GM12878 (cell line): ENCODE measurements around the gene ADAMTSL3.

ENCODE experiments used
- ATF7 ChIP-seq: fragments of 450-650 bp; IDR thresholded peaks from 2 replicates; pipeline ENCODE4 v1.6.1; 2016; ENCODE audit warnings: low read depth, mild to moderate bottlenecking
- FOS ChIP-seq: IDR thresholded peaks from 3 replicates; pipeline ENCODE4 v1.6.1; 2011; ENCODE audit warnings: borderline replicate concordance; ENCODE audit not compliant: insufficient read length; ENCODE audit errors: extremely low read depth
- PRDM15 ChIP-seq: fragments of 450-650 bp; formaldehyde crosslinking; IDR thresholded peaks from 2 replicates; pipeline ENCODE4 v1.4.0; 2020; ENCODE audit warnings: mild to moderate bottlenecking, moderate library complexity
- RAD21 ChIP-seq: IDR thresholded peaks from 2 replicates; pipeline ENCODE4 v1.6.1; 2011; ENCODE audit warnings: mild to moderate bottlenecking, low read depth, low read length, moderate library complexity; ENCODE audit not compliant: insufficient read depth

- TF ChIP-seq FOS, result no peak
- TF ChIP-seq ATF7, result no peak
- no peak for TF ChIP-seq RAD21
- TF ChIP-seq PRDM15 (CRISPR knock-in tag), result no peak
These were observed 345.6 kb downstream of the ADAMTSL3 start for GRCh38 chr15:83999396-84000135.
